Memory B cell (primary cell): ENCODE results near the gene LRRC28.
A peak's percentile ranks its signal among the peaks of the same experiment; 100 is the strongest.

ENCODE experiments used
- ATAC-seq: fragments of 150-1000 bp; cut with Tn5 transposase; 2 replicates; pipeline ENCODE4 v1.10.0; 2021; ENCODE audit warnings: low read depth, mild to moderate bottlenecking, moderate library complexity
- DNase-seq, 2 donors: peaks; one replicate each; pipeline ENCODE4 v3.0.0; 2022; ENCODE audit warnings: low spot score in 2 of 2
- H3K27ac Mint-ChIP-seq: one replicate; pipeline ENCODE4 v1.8.0; 2022; ENCODE audit warnings: mild to moderate bottlenecking, moderate library complexity, mixed read lengths
- H3K27me3 Mint-ChIP-seq: one replicate; pipeline ENCODE4 v1.8.0; 2022; ENCODE audit warnings: mixed read lengths
- H3K36me3 Mint-ChIP-seq: one replicate; pipeline ENCODE4 v1.8.0; 2022; ENCODE audit warnings: mild to moderate bottlenecking, mixed read lengths
- H3K4me1 Mint-ChIP-seq: one replicate; pipeline ENCODE4 v1.8.0; 2022; ENCODE audit warnings: mixed read lengths
- H3K4me3 Mint-ChIP-seq: one replicate; pipeline ENCODE4 v1.8.0; 2022; ENCODE audit warnings: mild to moderate bottlenecking, moderate library complexity, mixed read lengths
- H3K9me3 Mint-ChIP-seq: one replicate; pipeline ENCODE4 v1.8.0; 2022; ENCODE audit warnings: mixed read lengths

The LRRC28 gene

GRCh38 chr15:99409560-99409959, 158.3 kb downstream of the LRRC28 start:
- Mint-ChIP-seq H3K27me3 (no peaks in the 10 kb centered on the region), H3K9me3 (no peaks in the 10 kb centered on the region), H3K4me3 (no peak overlapping the region), H3K36me3 (no peaks in the 10 kb centered on the region), H3K27ac (no peak overlapping the region), H3K4me1 (no peaks in the 10 kb centered on the region)
- ATAC-seq (no peak), DNase-seq (no peak)

- no peaks in the 10 kb centered on the region for H3K4me1 Mint-ChIP-seq
Observed at GRCh38 chr15:99410477-99410876, 159.2 kb downstream of the LRRC28 start.

GRCh38 chr15:99411234-99411633, 160.0 kb downstream of the LRRC28 start:
- DNase-seq, result no peak
- Mint-ChIP-seq H3K4me1 (no peaks in the 10 kb centered on the region), H3K9me3 (no peaks in the 10 kb centered on the region), H3K4me3 (no peak overlapping the region), H3K27me3 (no peaks in the 10 kb centered on the region), H3K36me3 (no peaks in the 10 kb centered on the region), H3K27ac (peak overlapping the region; percentile 69)
- no peak for ATAC-seq

More at GRCh38 chr15:99410477-99410876, 159.2 kb downstream of the LRRC28 start:
- Mint-ChIP-seq H3K36me3 (no peaks in the 10 kb centered on the region), H3K9me3 (no peaks in the 10 kb centered on the region), H3K27me3 (no peaks in the 10 kb centered on the region), H3K4me3 (no peak overlapping the region), H3K27ac (peak overlapping the region; percentile 69)
- DNase-seq, result no peak
- no peak for ATAC-seq

- no peak for ATAC-seq
- no peaks in the 10 kb centered on the region for H3K9me3 Mint-ChIP-seq
- no peaks in the 10 kb centered on the region for H3K27me3 Mint-ChIP-seq
- peak overlapping the region; percentile 14 for H3K27ac Mint-ChIP-seq
- H3K4me1 Mint-ChIP-seq, result no peaks in the 10 kb centered on the region
- no peak for DNase-seq
- no peaks in the 10 kb centered on the region for H3K36me3 Mint-ChIP-seq
- no peak overlapping the region for H3K4me3 Mint-ChIP-seq
Observed at GRCh38 chr15:99412082-99412481, 160.8 kb downstream of the LRRC28 start.

- ATAC-seq, result no peak
- peak overlapping the region; percentile 14 for H3K27ac Mint-ChIP-seq
- no peaks in the 10 kb centered on the region for H3K4me1 Mint-ChIP-seq
- no peaks in the 10 kb centered on the region for H3K36me3 Mint-ChIP-seq
- H3K4me3 Mint-ChIP-seq, result no peak overlapping the region
- no peaks in the 10 kb centered on the region for H3K9me3 Mint-ChIP-seq
- no peaks in the 10 kb centered on the region for H3K27me3 Mint-ChIP-seq
- DNase-seq, result no peak
Observed at GRCh38 chr15:99412626-99413025, 161.3 kb downstream of the LRRC28 start.

GRCh38 chr15:99413955-99414754, 162.9 kb downstream of the LRRC28 start:
- Mint-ChIP-seq H3K27me3 (no peaks in the 10 kb centered on the region), H3K27ac (no peak overlapping the region), H3K4me1 (no peaks in the 10 kb centered on the region), H3K4me3 (no peak overlapping the region), H3K9me3 (no peaks in the 10 kb centered on the region), H3K36me3 (no peaks in the 10 kb centered on the region)
- ATAC-seq (no peak), DNase-seq (no peak)

GRCh38 chr15:99414755-99415731, 163.8 kb downstream of the LRRC28 start:
- ATAC-seq (no peak), DNase-seq (no peak)
- H3K36me3 Mint-ChIP-seq, result no peaks in the 10 kb centered on the region
- H3K9me3 Mint-ChIP-seq, result no peaks in the 10 kb centered on the region
- no peak overlapping the region for H3K4me3 Mint-ChIP-seq
- H3K27me3 Mint-ChIP-seq, result no peaks in the 10 kb centered on the region
- no peak overlapping the region for H3K27ac Mint-ChIP-seq
- no peaks in the 10 kb centered on the region for H3K4me1 Mint-ChIP-seq

- no peaks in the 10 kb centered on the region for H3K36me3 Mint-ChIP-seq
- H3K27ac Mint-ChIP-seq, result no peak overlapping the region
- H3K9me3 Mint-ChIP-seq, result no peaks in the 10 kb centered on the region
- H3K4me3 Mint-ChIP-seq, result no peak overlapping the region
- ATAC-seq (no peak), DNase-seq (no peak)
- H3K27me3 Mint-ChIP-seq, result no peaks in the 10 kb centered on the region
- peaks cover 11% of the 10 kb centered on the region for H3K4me1 Mint-ChIP-seq
Observed at GRCh38 chr15:99416191-99417188, 165.2 kb downstream of the LRRC28 start.

GRCh38 chr15:99421172-99421656, 169.9 kb downstream of the LRRC28 start:
- ATAC-seq (no peak), DNase-seq (no peak)
- H3K9me3 Mint-ChIP-seq, result no peaks in the 10 kb centered on the region
- no peaks in the 10 kb centered on the region for H3K27me3 Mint-ChIP-seq
- H3K4me1 Mint-ChIP-seq, result peaks cover 28% of the 10 kb centered on the region
- peaks cover 1% of the 10 kb centered on the region for H3K36me3 Mint-ChIP-seq
- H3K27ac Mint-ChIP-seq, result peak overlapping the region; percentile 22
- H3K4me3 Mint-ChIP-seq, result no peak overlapping the region

GRCh38 chr15:99421758-99422157, 170.5 kb downstream of the LRRC28 start:
- no peak for ATAC-seq
- Mint-ChIP-seq H3K9me3 (no peaks in the 10 kb centered on the region), H3K4me3 (no peak overlapping the region)

GRCh38 chr15:99423186-99424130, 172.2 kb downstream of the LRRC28 start:
- no peak for DNase-seq
- no peak overlapping the region for H3K27ac Mint-ChIP-seq
- peaks cover 1% of the 10 kb centered on the region for H3K36me3 Mint-ChIP-seq
- no peak overlapping the region for H3K4me3 Mint-ChIP-seq
- no peak for ATAC-seq
- H3K4me1 Mint-ChIP-seq, result peaks cover 37% of the 10 kb centered on the region
- no peaks in the 10 kb centered on the region for H3K9me3 Mint-ChIP-seq
- no peaks in the 10 kb centered on the region for H3K27me3 Mint-ChIP-seq

More at GRCh38 chr15:99421758-99422157, 170.5 kb downstream of the LRRC28 start:
- Mint-ChIP-seq H3K4me1 (peaks cover 32% of the 10 kb centered on the region), H3K27me3 (no peaks in the 10 kb centered on the region), H3K27ac (no peak overlapping the region), H3K36me3 (peaks cover 1% of the 10 kb centered on the region)
- DNase-seq, result no peak

- peaks cover 1% of the 10 kb centered on the region for H3K36me3 Mint-ChIP-seq
- H3K4me3 Mint-ChIP-seq, result no peak overlapping the region
- no peak overlapping the region for H3K27ac Mint-ChIP-seq
- no peaks in the 10 kb centered on the region for H3K27me3 Mint-ChIP-seq
- DNase-seq, result no peak
- peaks cover 40% of the 10 kb centered on the region for H3K4me1 Mint-ChIP-seq
- no peak for ATAC-seq
- H3K9me3 Mint-ChIP-seq, result no peaks in the 10 kb centered on the region
Observed at GRCh38 chr15:99424131-99424571, 172.9 kb downstream of the LRRC28 start.
